Measurements from ENCODE around the gene CREB1. TPM values are rescaled to one million over a fixed set of nuclear protein-coding genes. Genes with fewer than 3 reads are reported as not detected.

CREB1 gene
- total RNA-seq, 1 donor from 2014 or later = 71.3 TPM

- no peaks in the 10 kb centered on the region for H3K9me3 ChIP-seq
- ATAC-seq (no peak), DNase-seq (no peak)
- H3K4me1 ChIP-seq = no peaks in the 10 kb centered on the region
- no peak for TF ChIP-seq CTCF (IDR thresholded peaks at IDR 0.05)
- H3K4me3 ChIP-seq = no peak overlapping the region
- H3K27me3 ChIP-seq (ENCODE audit: low read depth) = no peaks in the 10 kb centered on the region
- no peak overlapping the region for H3K27ac ChIP-seq
- H3K36me3 ChIP-seq = no peaks in the 10 kb centered on the region
- intact Hi-C loops (cut with DNase I) = no loop called here
These were observed 13.6 kb upstream of the CREB1 start for GRCh38 chr2:207516206-207516605.

DNA sequence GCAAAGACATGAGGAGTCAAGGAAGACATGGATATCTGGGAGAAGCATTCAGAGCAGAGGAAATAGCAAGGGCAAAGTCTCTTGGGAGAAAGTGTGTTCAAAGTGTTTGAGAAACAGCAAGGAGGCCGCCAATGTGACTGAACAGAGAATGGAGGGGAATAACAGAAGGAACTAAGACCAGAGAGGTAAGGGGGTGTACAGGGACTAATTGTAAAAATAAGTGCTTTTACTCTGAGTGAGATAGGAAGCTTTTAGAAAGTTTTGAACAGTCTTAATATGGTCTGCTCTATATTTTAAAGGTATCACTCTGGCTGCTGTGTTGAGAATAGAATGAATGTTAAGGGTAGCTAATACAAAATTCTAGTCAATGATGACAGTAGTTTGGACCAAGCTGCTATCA lies 6.8 kb upstream of the CREB1 start:
- no peak for TF ChIP-seq CTCF (IDR thresholded peaks at IDR 0.05)

DNA sequence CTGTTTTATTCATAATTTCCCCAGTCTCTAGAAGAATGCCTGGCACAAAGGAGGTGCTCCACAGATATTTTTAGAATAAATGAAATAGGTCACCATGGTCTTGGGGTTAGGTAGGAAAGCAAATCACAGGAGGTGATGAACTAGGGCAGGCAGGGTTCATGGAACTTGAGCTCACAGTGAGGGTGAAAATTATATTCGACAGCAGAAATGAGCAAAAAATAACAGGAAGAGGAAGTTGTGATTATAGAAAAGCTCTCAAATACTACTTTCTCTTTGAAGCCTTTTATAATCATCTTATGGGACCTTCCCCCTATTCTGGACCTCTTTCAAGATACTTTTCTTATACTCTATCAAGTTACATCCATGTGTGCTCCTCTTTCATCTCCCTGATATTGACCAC lies 4.5 kb upstream of the CREB1 start:
- no peaks in the 10 kb centered on the region for H3K36me3 ChIP-seq
- no peak for ATAC-seq
- TF ChIP-seq CTCF (IDR thresholded peaks at IDR 0.05) = no peak
- H3K4me1 ChIP-seq = peaks cover 9% of the 10 kb centered on the region
- H3K4me3 ChIP-seq = no peak overlapping the region
- no peaks in the 10 kb centered on the region for H3K9me3 ChIP-seq
- H3K27ac ChIP-seq = no peak overlapping the region
- intact Hi-C loops (cut with DNase I) = no loop called here
- no peaks in the 10 kb centered on the region for H3K27me3 ChIP-seq (ENCODE audit: low read depth)
- DNase-seq = no peak

More for the DNA sequence above, 6.8 kb upstream of the CREB1 start:
- DNase-seq (no peak), ATAC-seq (no peak)
- Histone ChIP-seq H3K4me1 (no peaks in the 10 kb centered on the region), H3K27me3 (ENCODE audit: low read depth) (no peaks in the 10 kb centered on the region), H3K27ac (no peak overlapping the region), H3K36me3 (no peaks in the 10 kb centered on the region), H3K4me3 (no peak overlapping the region), H3K9me3 (no peaks in the 10 kb centered on the region)
- intact Hi-C loops (cut with DNase I) = no loop called here

DNA sequence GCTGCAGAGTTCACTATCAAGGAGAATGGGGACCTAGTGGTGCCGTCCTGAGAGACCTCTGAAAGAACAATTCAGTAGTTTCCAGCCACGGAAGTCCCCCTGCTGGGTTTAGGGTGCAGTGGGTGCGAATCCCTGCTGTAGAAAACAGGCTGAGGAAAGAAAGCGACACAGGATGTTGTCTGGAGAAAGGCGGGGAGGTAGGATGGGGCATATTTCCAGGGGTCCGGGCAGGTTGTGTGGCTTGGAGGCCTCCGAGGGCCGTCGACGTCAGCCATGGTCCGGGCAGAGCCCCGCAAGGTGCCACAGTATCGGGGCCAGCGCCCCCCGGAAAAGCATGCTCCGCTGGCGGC lies 807 bp upstream of the CREB1 start:
- Histone ChIP-seq H3K4me3 (peak overlapping the region; percentile 86), H3K9me3 (no peaks in the 10 kb centered on the region), H3K36me3 (no peaks in the 10 kb centered on the region), H3K4me1 (peaks cover 39% of the 10 kb centered on the region), H3K27me3 (ENCODE audit: low read depth) (no peaks in the 10 kb centered on the region), H3K27ac (peak overlapping the region; percentile 99)
- TF ChIP-seq CTCF (IDR thresholded peaks at IDR 0.05) = no peak
- peak; percentile 29 to 32 for ATAC-seq
- no peak for DNase-seq
- intact Hi-C loops (cut with DNase I) = no loop called here

- TF ChIP-seq CTCF (IDR thresholded peaks at IDR 0.05) = no peak
- no peak for ATAC-seq
- H3K27ac ChIP-seq = peak overlapping the region; percentile 99
- intact Hi-C loops (cut with DNase I) = no loop called here
- no peaks in the 10 kb centered on the region for H3K36me3 ChIP-seq
- H3K27me3 ChIP-seq (ENCODE audit: low read depth) = no peaks in the 10 kb centered on the region
- peaks cover 54% of the 10 kb centered on the region for H3K4me1 ChIP-seq
- DNase-seq = peak; percentile 67
- peak overlapping the region; percentile 86 for H3K4me3 ChIP-seq
- no peaks in the 10 kb centered on the region for H3K9me3 ChIP-seq
These were observed 634 bp downstream of the CREB1 start for GRCh38 chr2:207530160-207531031.
